Keratinocyte (primary cell): ENCODE results near the gene CYP2B6.

Experiments
- CTCF ChIP-seq, 3 experiments: IDR thresholded peaks in 1 of 3; conservative IDR thresholded peaks in 1 of 3; optimal IDR thresholded peaks in 1 of 3; 2 replicates in 2 of 3; 3 replicates in 1 of 3; pipeline versions ENCODE3 to v1.5.1; 2011; ENCODE audit warnings: low read length in 3 of 3, mild to moderate bottlenecking in 3 of 3, moderate library complexity in 2 of 3, control low read depth in 1 of 3, inconsistent platforms in 1 of 3; ENCODE audit not compliant: insufficient read depth in 2 of 3; ENCODE audit errors: extremely low read depth in 1 of 3
- EZH2 ChIP-seq: IDR thresholded peaks from one replicate; pipeline ENCODE4 v1.6.1; 2012; ENCODE audit warnings: inconsistent platforms, mild to moderate bottlenecking, low read length, moderate library complexity

- TF ChIP-seq CTCF (optimal IDR thresholded peaks at IDR 0.05 in 1 of 3, IDR thresholded peaks at IDR 0.05 in 1 of 3, conservative IDR thresholded peaks at IDR 0.05 in 1 of 3; ENCODE audit: extremely low read depth in 1 of 3, insufficient read depth in 2 of 3, low read length in 3 of 3) (no peak), EZH2 (no peak)
These were observed 34.3 kb downstream of the CYP2B6 start for GRCh38 chr19:41025411-41025810.
